Vagina (tissue), 2 donors: ENCODE measurements around the gene SPOCD1.

Source experiments
- CTCF ChIP-seq, 3 experiments: fragments of 450-650 bp in 2 of 3; fragments of 200-600 bp in 1 of 3; sonication (generic) in 1 of 3; IDR thresholded peaks; one replicate each; pipeline ENCODE4 v1.5.1; 2017 to 2019; ENCODE audit warnings: antibody characterized with exemption in 3 of 3, mild to moderate bottlenecking in 2 of 3, moderate library complexity in 2 of 3
- POLR2A ChIP-seq, 2 donors: fragments of 450-650 bp; IDR thresholded peaks; one replicate each; pipeline ENCODE4 v1.6.1; 2017; ENCODE audit warnings: antibody characterized with exemption in 2 of 2, mild to moderate bottlenecking in 2 of 2, moderate library complexity in 2 of 2

DNA sequence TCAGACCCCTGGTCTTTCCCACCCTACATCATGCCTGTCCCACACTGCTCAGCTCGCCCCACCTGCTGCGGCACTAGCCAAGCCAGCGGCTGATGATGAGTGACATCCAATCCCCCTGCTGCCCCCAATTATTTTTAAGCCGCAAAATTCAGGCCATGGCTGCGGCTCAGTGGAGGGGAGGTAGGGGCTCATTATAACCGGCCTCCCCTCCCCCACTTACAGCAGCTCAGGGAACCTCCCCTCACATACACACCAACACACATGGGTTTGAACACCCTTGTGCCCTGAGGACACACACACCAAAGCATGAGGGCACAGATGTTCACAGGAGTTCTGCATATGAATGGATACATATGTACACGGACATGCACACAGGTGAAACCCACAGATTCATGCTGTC, 57.0 kb downstream of the SPOCD1 start:
- TF ChIP-seq CTCF (IDR thresholded peaks at IDR 0.05): no peak
- TF ChIP-seq POLR2A (IDR thresholded peaks at IDR 0.05): no peak
